ENCODE results near the gene CHAT.

CHAT gene

GRCh38 chr10:49632406-49633317, 18.8 kb downstream of the CHAT start:
- DNase-seq (ENCODE audit: low spot score) = no peak
- no peak for TF ChIP-seq CTCF (IDR thresholded peaks at IDR 0.05; ENCODE audit: extremely low read depth, missing control alignments)

GRCh38 chr10:49633327-49634068, 19.7 kb downstream of the CHAT start:
- no peak for DNase-seq (ENCODE audit: low spot score)
- TF ChIP-seq CTCF (IDR thresholded peaks at IDR 0.05; ENCODE audit: extremely low read depth, missing control alignments) = no peak

- no peak for TF ChIP-seq CTCF (IDR thresholded peaks at IDR 0.05; ENCODE audit: extremely low read depth, missing control alignments)
These were observed 20.3 kb downstream of the CHAT start for GRCh38 chr10:49634069-49634660.

GRCh38 chr10:49642311-49642710, 28.5 kb downstream of the CHAT start:
- TF ChIP-seq CTCF (IDR thresholded peaks at IDR 0.05; ENCODE audit: extremely low read depth, missing control alignments) = no peak
- no peak for DNase-seq (ENCODE audit: low spot score)

More at GRCh38 chr10:49634069-49634660, 20.3 kb downstream of the CHAT start:
- no peak for DNase-seq (ENCODE audit: low spot score)

- no peak for TF ChIP-seq CTCF (IDR thresholded peaks at IDR 0.05; ENCODE audit: extremely low read depth, missing control alignments)
- DNase-seq (ENCODE audit: low spot score) = no peak
These were observed 29.6 kb downstream of the CHAT start for GRCh38 chr10:49643241-49644034.

GRCh38 chr10:49644035-49644646, 30.3 kb downstream of the CHAT start:
- no peak for TF ChIP-seq CTCF (IDR thresholded peaks at IDR 0.05; ENCODE audit: extremely low read depth, missing control alignments)
- DNase-seq (ENCODE audit: low spot score) = no peak
